Muscle of leg (tissue), 11 donors: ENCODE measurements around the gene RRBP1. TPM values are rescaled to one million over a fixed set of nuclear protein-coding genes. Genes with fewer than 3 reads are reported as not detected.

Source experiments
- DNase-seq: peaks from one replicate; pipeline ENCODE4 v3.0.0; 2013
- H3K27ac ChIP-seq: one replicate; pipeline ENCODE4 v1.5.1; 2013; ENCODE audit warnings: mild to moderate bottlenecking, low read length, control low read depth
- H3K27me3 ChIP-seq: one replicate; pipeline ENCODE4 v1.6.1; 2013; ENCODE audit warnings: low read length; ENCODE audit not compliant: control insufficient read depth, insufficient read depth
- H3K36me3 ChIP-seq: one replicate; pipeline ENCODE4 v1.6.1; 2013; ENCODE audit warnings: low read length; ENCODE audit not compliant: control insufficient read depth, insufficient read depth
- H3K4me1 ChIP-seq: one replicate; pipeline ENCODE4 v1.6.1; 2013; ENCODE audit warnings: low read length; ENCODE audit not compliant: control insufficient read depth, insufficient read depth
- H3K4me3 ChIP-seq: one replicate; pipeline ENCODE4 v1.5.1; 2013; ENCODE audit warnings: low read length, control low read depth
- H3K9me3 ChIP-seq: replicated peaks from 2 replicates; pipeline ENCODE4 v1.6.1; 2013; ENCODE audit warnings: low read depth, low read length; ENCODE audit not compliant: control insufficient read depth
- WGBS: methylation state at CpG from one replicate; pipeline ENCODE4 v1.1.5; 2013; ENCODE audit warnings: missing lambda C conversion rate; ENCODE audit not compliant: insufficient coverage; 5-methylcytosine and 5-hydroxymethylcytosine counted together
- polyA plus RNA-seq, 8 donors: library from polyadenylated mRNA; unstranded; fragments of 120-200 nt; gene quantifications; one replicate each; pipeline versions ENCODE4 v1.2.1 to v1.2.3, GENCODE V29; 2013; ENCODE audit warnings: inconsistent platforms in 1 of 8, low replicate concordance in 1 of 8; ENCODE audit not compliant: insufficient read length in 8 of 8, insufficient read depth in 1 of 8
- total RNA-seq: library from RNA; stranded (reverse); fragments of 120-200 nt; gene quantifications from one replicate; pipeline ENCODE4 v1.2.4, GENCODE V29; 2013

Gene RRBP1
- total and polyA plus RNA-seq, 9 donors, result 99.5 to 178 (median 134) TPM

- Histone ChIP-seq H3K27ac (no peak overlapping the region), H3K36me3 (peaks cover 16% of the 10 kb centered on the region), H3K9me3 (no peaks in the 10 kb centered on the region), H3K4me3 (no peak overlapping the region), H3K27me3 (peaks cover 11% of the 10 kb centered on the region), H3K4me1 (peaks cover 19% of the 10 kb centered on the region)
- WGBS, result 86% methylated on average over 7 of the region's 10 CpGs
- DNase-seq, result peak; percentile 38
Measured at GRCh38 chr20:17683218-17684076, 1.4 kb upstream of the RRBP1 start.

DNA sequence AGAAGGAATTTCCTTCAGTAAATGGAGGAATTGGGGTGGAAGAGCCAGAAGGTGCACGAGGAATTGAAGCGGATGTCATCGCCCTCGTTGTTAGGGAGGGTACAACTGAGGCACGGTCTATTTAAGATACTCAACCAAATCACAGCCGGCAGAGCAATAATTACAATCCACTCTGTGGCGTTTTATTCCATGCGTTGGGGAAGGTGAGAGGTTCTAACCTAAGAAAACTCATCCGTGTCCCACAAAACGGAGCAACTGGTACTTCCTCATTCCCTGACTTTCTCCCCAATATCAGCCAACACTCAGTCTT is 802 bp upstream of the RRBP1 start:
- Histone ChIP-seq H3K4me1 (peaks cover 19% of the 10 kb centered on the region), H3K9me3 (no peaks in the 10 kb centered on the region), H3K27ac (peak overlapping the region; percentile 77), H3K27me3 (peaks cover 11% of the 10 kb centered on the region), H3K4me3 (peak overlapping the region; percentile 64), H3K36me3 (peaks cover 21% of the 10 kb centered on the region)
- DNase-seq, result no peak
- no CpG with 5 or more reads among the region's 10 CpGs for WGBS

GRCh38 chr20:17681726-17682102 is 328 bp downstream of the RRBP1 start:
- peaks cover 31% of the 10 kb centered on the region for H3K36me3 ChIP-seq
- peaks cover 9% of the 10 kb centered on the region for H3K27me3 ChIP-seq
- peak overlapping the region; percentile 92 for H3K27ac ChIP-seq
- no peaks in the 10 kb centered on the region for H3K9me3 ChIP-seq
- under 1% methylated on average over 64 of the region's 65 CpGs for WGBS
- H3K4me1 ChIP-seq, result peaks cover 20% of the 10 kb centered on the region
- peak overlapping the region; percentile 71 for H3K4me3 ChIP-seq
- no peak for DNase-seq

DNA sequence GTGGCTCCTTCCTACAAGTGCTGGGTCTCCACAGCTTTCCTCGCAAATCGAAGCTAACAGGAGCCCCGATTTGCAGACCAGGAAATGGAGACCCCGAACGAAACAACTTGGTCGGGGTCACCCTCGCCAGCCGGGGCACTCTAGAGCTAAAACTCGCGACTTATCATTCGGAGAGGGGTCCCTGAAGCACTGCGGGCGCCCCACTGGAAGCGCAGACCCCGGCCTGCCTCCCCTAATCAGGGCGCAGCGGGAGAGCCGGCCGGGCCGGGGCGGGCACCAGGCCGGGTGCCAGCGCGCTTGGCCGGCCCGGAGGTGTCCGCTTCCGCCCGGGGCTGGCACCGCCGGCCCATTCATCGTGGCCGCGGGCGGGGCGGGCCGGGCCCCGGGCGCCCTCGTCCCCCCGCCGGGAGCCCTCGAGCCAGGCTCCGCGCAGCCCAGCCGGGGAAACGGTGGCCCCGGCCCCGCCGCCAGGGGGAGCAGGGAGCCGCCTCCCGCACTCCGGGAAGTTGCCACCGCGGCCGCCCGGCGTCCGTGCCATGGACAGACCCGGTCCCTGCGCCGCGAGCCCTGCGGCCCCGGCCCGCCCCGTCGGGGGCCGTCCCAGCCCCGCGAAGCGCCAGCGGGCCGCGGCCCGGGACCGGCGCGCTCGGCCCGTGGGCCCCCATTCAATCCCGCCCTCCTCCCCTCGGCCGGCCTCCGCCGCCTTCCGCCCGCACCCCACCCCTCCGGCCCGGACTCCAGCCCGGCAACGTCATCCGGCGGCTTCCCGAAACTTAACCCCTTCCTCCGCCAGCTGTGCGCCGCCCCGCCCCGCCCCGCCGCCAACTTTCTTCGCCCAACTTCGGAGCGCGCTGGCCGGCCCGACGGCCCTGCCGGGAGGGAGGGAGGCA is 961 bp downstream of the RRBP1 start:
- peak; percentile 92 for DNase-seq
- peaks cover 26% of the 10 kb centered on the region for H3K4me1 ChIP-seq
- peak overlapping the region; percentile 83 for H3K27ac ChIP-seq
- H3K4me3 ChIP-seq, result peak overlapping the region; percentile 63
- H3K36me3 ChIP-seq, result peaks cover 37% of the 10 kb centered on the region
- peaks cover 9% of the 10 kb centered on the region for H3K27me3 ChIP-seq
- no peaks in the 10 kb centered on the region for H3K9me3 ChIP-seq
- WGBS, result under 1% methylated on average over 110 of the region's 110 CpGs

GRCh38 chr20:17679941-17680835 is 1.9 kb downstream of the RRBP1 start:
- H3K9me3 ChIP-seq, result no peaks in the 10 kb centered on the region
- peaks cover 45% of the 10 kb centered on the region for H3K36me3 ChIP-seq
- H3K4me1 ChIP-seq, result peaks cover 34% of the 10 kb centered on the region
- peak; percentile 73 for DNase-seq
- 10% methylated on average over 21 of the region's 27 CpGs for WGBS
- peaks cover 9% of the 10 kb centered on the region for H3K27me3 ChIP-seq
- peak overlapping the region; percentile 83 for H3K27ac ChIP-seq
- H3K4me3 ChIP-seq, result peak overlapping the region; percentile 63

- Histone ChIP-seq H3K27me3 (peaks cover 1% of the 10 kb centered on the region), H3K27ac (no peak overlapping the region), H3K4me1 (peaks cover 35% of the 10 kb centered on the region), H3K9me3 (no peaks in the 10 kb centered on the region), H3K36me3 (peaks cover 56% of the 10 kb centered on the region), H3K4me3 (no peak overlapping the region)
- WGBS, result no CpG with 5 or more reads among the region's 3 CpGs
- no peak for DNase-seq
Measured at GRCh38 chr20:17678886-17679285, 3.2 kb downstream of the RRBP1 start.

DNA sequence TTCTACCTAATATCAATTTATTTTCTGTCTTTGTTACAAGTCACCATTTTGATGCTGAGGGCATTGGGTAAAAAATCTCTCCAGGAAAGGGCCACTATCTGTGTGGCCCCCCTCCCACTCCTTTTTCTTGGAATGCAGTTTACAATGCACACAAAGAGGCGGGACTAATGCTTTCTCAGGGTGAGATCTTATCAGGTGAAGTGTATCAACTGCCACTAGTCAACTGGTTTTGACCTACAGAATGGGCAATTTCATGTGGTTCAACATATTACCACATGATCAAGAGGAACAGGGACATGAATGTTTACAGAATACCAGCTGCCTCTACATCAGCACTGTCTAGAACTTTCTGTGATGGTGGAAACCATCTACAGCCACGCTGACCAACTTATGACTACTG is 3.7 kb downstream of the RRBP1 start:
- H3K4me1 ChIP-seq, result peaks cover 35% of the 10 kb centered on the region
- no peak overlapping the region for H3K4me3 ChIP-seq
- DNase-seq, result no peak
- WGBS, result no CpG with 5 or more reads among the region's 2 CpGs
- H3K27me3 ChIP-seq, result no peaks in the 10 kb centered on the region
- no peaks in the 10 kb centered on the region for H3K9me3 ChIP-seq
- H3K27ac ChIP-seq, result no peak overlapping the region
- peaks cover 57% of the 10 kb centered on the region for H3K36me3 ChIP-seq

- no peak for DNase-seq
- Histone ChIP-seq H3K27me3 (no peaks in the 10 kb centered on the region), H3K27ac (no peak overlapping the region), H3K4me1 (peaks cover 31% of the 10 kb centered on the region), H3K36me3 (peaks cover 65% of the 10 kb centered on the region), H3K4me3 (no peak overlapping the region), H3K9me3 (no peaks in the 10 kb centered on the region)
- WGBS, result no CpG with 5 or more reads among the region's 2 CpGs
Measured at GRCh38 chr20:17676942-17677341, 5.1 kb downstream of the RRBP1 start.

DNA sequence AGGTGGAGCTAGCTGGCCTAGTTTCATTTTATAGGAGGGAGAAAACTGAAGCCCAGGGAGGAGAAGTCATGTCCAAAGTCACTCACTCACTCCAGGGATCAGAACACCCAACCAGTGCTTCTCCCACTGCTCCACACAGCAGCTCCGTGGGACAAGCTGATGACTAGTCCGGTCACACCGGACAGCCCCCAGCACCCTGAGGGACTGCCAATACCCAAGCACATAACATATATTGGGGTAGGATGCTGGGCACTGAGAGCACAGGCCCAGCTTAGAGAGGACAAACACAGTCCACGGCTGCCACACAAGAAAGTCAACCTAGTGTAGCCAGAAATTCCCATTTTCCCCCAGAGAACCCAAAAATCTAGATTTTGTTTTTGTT is 5.7 kb downstream of the RRBP1 start:
- H3K4me1 ChIP-seq, result peaks cover 34% of the 10 kb centered on the region
- H3K36me3 ChIP-seq, result peaks cover 70% of the 10 kb centered on the region

More for the DNA sequence above, 5.7 kb downstream of the RRBP1 start:
- H3K4me3 ChIP-seq, result no peak overlapping the region
- no peaks in the 10 kb centered on the region for H3K9me3 ChIP-seq
- DNase-seq, result no peak
- no peak overlapping the region for H3K27ac ChIP-seq
- no CpG with 5 or more reads among the region's 4 CpGs for WGBS
- H3K27me3 ChIP-seq, result no peaks in the 10 kb centered on the region
